GM12891 (cell line): Measurements from ENCODE around the gene IL11.

Experiments
- DNase-seq: peaks from one replicate; pipeline ENCODE4 v3.0.0; 2011; ENCODE audit warnings: low spot score; ENCODE audit not compliant: insufficient read length
- FAIRE-seq: peaks from 2 replicates; lab custom pipeline; 2011; peaks lifted over from hg19 to GRCh38; lab: Jason Lieb, UNC
- PAX5 ChIP-seq: IDR thresholded peaks from 2 replicates; pipeline ENCODE4 v1.6.1; 2011; ENCODE audit warnings: low read length, moderate library complexity, mild to moderate bottlenecking; ENCODE audit not compliant: insufficient read depth, severe bottlenecking
- POLR2A ChIP-seq: IDR thresholded peaks from 2 replicates; pipeline ENCODE4 v1.6.1; 2011; ENCODE audit warnings: low read depth, low read length, control low read depth
- POLR2AphosphoS5 ChIP-seq: IDR thresholded peaks from 2 replicates; pipeline ENCODE4 v1.6.1; 2011; ENCODE audit warnings: low read depth, low read length, control low read depth
- POU2F2 ChIP-seq: IDR thresholded peaks from 2 replicates; pipeline ENCODE4 v1.6.1; 2011; ENCODE audit warnings: low read depth, mild to moderate bottlenecking, control low read depth, low read length, moderate library complexity
- SPI1 ChIP-seq: IDR thresholded peaks from 2 replicates; pipeline ENCODE4 v1.6.1; 2011; ENCODE audit warnings: low read depth, low read length, control low read depth
- TAF1 ChIP-seq: IDR thresholded peaks from 2 replicates; pipeline ENCODE4 v1.6.1; 2011; ENCODE audit warnings: low read depth, low read length, control low read depth

Gene IL11

DNA sequence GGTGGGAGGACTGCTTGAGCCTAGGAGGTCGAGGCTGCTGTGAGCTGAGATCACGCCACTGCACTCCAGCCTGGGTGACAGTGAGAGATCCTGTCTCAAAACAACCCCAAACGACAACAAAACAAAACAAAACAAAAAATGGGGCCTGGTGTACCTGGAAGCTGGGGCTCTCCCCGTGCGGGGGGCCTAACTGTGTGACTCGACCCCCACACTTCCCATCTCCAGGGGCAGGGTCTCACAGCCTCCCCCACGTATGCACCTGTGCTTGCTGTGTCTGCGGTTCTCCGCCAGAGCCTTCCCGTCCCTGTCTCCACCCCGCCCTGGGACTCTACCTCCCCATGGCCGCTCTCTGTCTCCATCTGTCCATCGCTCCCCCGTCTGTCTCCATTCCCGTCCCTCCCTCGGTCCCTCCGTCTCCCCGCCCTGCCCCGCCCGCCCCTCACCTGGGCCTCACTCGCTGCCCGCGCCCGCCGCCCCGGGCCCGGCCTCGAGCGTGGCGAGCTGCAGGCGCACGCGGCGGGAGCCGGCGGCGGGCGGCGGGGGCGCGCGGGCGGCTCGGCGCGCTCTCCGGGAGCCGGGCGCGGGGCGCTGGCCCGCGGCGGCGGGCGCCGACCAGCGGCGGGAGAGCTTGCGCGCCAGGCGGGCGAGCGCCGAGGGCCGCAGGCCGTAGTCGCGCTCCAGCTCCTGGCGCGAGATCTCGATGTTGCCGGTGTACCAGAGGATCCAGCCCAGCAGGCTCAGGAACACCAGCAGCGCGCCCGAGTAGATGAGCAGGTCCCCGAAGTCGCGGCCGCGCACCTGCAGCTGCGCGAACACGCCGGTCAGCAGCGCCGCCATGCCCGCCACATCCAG lies 13.2 kb upstream of the IL11 start:
- DNase-seq, result peak; percentile 84
- FAIRE-seq, result peak; percentile 26
- no peak for TF ChIP-seq SPI1

DNA sequence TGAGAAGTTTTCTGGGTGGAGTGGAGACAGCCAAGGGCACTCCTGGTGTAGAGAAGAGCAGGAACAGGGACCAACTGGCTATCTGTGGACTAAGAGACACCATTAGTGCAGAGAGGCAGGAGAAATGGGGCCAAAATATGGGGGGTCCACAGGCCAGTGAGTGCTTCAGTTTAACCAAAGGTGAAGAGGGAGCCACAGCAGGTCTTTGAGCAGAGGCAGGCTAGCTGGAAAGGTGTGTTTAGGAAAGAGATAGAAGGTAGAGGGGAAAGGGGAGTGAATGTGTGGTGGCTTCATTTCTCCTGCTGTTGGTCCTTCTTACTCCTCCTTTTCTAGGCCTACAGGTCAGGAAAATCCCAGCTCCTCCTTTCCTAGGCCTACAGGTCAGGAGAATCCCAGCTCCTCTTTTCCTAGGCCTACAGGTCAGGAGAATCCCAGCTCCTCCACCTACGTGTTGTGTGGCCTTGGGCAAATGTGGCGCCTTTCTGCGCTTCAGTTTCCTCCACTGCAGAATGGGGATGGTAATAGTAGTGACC lies 12.3 kb upstream of the IL11 start:
- FAIRE-seq (no peak), DNase-seq (no peak)
- no peak for TF ChIP-seq POLR2A
- TF ChIP-seq SPI1, result no peak
- no peak for TF ChIP-seq POU2F2
- TF ChIP-seq TAF1, result no peak
- no peak for TF ChIP-seq POLR2AphosphoS5
- no peak for TF ChIP-seq PAX5

DNA sequence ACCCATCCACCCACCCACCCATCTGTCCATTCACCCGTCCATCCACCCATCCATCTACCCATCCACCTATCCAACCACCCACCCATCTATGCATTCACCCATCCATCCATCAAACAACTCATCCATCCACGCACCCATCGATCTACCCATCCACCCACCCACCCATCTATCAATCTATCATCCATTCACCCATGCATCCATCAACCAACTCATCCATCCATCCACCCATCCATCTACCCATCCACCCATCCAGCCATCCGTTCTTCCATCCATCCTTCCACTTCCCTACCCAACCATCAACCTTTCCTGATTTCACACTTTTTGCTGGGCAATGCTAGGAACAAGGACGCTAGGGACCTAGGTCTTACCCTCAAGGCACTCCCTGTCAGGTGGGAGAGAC lies 11.8 kb upstream of the IL11 start:
- TF ChIP-seq PAX5 (no peak), SPI1 (no peak), TAF1 (no peak), POU2F2 (no peak), POLR2AphosphoS5 (no peak), POLR2A (no peak)
- FAIRE-seq, result no peak

DNA sequence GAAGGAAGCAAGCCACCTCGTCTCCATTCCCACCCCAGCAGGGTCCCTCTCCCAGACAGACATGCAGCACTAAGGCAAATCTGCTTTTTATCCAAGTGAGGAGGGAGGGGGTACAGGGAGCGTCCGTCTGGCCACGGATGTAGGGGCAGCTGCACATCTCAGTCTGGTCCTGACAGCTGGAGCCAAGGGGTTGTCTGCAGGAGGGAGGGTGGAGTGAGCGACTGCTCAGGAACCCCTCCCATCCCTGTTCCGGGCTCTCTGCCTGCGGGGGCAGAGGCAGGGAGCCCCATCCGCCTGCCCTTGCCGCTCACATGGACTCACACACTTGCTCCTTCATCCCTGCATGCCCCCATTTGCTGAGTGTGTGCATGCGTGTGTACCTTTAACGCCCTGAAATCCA lies 8.9 kb upstream of the IL11 start:
- no peak for FAIRE-seq
- no peak for TF ChIP-seq POLR2AphosphoS5
- TF ChIP-seq SPI1, result no peak
- no peak for TF ChIP-seq PAX5
- no peak for TF ChIP-seq POU2F2
- no peak for TF ChIP-seq TAF1
- TF ChIP-seq POLR2A, result no peak
- no peak for DNase-seq

More for the DNA sequence above, 11.8 kb upstream of the IL11 start:
- no peak for DNase-seq

- no peak for TF ChIP-seq POU2F2
- FAIRE-seq (no peak), DNase-seq (no peak)
These were observed 7.3 kb upstream of the IL11 start for GRCh38 chr19:55377356-55378131.

DNA sequence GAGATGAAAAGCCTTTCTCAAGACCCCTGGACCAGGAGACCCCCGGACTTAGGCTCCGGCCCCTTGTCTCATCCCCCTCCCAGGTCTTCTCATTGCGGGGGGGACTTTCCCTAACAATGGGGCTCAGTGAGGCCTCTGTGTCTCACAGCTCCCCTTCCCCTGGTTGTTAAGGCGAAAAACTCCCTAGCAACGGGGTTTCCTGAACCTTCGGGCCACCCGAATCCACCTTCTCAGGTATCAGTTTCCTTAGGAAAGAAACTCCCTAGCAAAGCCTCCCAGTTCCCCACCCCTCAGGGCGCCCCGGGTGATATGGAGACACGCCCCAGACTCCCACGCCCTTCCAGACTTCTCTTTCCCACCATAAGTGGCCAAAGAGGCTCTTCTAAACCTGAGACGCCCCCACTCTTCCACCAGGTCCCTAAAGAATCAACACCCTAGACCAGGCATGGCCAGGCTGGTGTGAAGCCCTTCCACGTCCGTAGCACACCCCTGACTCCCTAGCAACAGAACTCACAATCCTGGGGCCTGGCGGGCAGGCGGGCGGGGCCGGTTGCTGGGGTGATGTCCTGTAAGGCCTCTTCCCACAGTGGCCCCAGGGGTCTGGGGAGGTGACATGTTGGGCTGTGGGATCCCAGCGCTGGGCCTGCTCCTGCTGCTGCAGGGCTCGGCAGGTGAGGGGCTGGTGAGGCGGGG lies 6.1 kb upstream of the IL11 start, which contains the start of gene TMEM190:
Gene TMEM190 (plus strand): TSS at position 586 of the 693 bp plus-strand sequence. CDS start 28 bp downstream, at position 614.
- DNase-seq (no peak), FAIRE-seq (no peak)
- TF ChIP-seq POU2F2 (no peak), SPI1 (no peak)

GRCh38 chr19:55373993-55374757 lies 3.9 kb upstream of the IL11 start:
- FAIRE-seq (no peak), DNase-seq (no peak)
- TF ChIP-seq POLR2AphosphoS5, result no peak
- no peak for TF ChIP-seq SPI1
- no peak for TF ChIP-seq TAF1
- no peak for TF ChIP-seq POU2F2
- TF ChIP-seq POLR2A, result no peak
- no peak for TF ChIP-seq PAX5

DNA sequence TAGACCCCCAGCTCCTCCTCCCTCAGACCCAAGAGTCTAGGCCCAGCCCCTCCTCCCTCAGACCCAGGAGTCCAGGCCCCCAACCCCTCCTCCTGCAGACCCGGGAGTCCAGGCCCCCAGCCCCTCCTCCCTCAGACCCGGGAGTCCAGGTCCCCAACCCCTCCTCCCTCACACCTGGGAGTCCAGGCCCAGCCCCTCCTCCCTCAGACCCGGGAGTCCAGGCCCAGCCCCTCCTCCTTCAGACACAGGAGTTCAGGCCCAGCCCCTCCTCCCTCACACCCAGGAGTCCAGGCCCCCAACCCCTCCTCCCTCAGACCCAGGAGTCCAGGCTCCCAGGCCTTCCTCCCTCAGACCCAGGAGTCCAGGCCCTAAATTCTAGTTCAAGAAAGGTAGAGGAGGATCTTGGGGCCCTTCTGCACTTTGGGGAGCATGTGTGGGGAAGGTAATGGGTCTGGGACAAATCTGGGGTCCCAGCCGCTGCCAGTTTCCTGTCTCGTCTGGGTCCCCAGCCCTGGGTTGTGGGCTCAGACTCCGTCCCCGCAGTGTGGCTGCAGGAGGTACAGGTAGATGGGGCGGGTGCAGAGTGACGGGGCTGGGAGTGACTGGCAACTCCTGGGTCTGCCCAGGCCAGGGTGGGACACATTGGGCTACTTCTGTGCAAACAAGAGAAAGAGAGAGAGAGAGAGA lies 3.2 kb upstream of the IL11 start:
- FAIRE-seq (no peak), DNase-seq (no peak)
- no peak for TF ChIP-seq TAF1
- no peak for TF ChIP-seq POLR2A
- TF ChIP-seq SPI1, result no peak
- TF ChIP-seq PAX5, result no peak
- TF ChIP-seq POU2F2, result no peak
- TF ChIP-seq POLR2AphosphoS5, result no peak

- no peak for FAIRE-seq
- TF ChIP-seq POU2F2, result no peak
- no peak for TF ChIP-seq POLR2AphosphoS5
- TF ChIP-seq POLR2A, result no peak
- no peak for TF ChIP-seq PAX5
- DNase-seq, result no peak
These were observed 2.2 kb upstream of the IL11 start for GRCh38 chr19:55372316-55373081.
